IMR-90 (cell line): ENCODE measurements around the gene ANKUB1. TPM values are rescaled to one million over a fixed set of nuclear protein-coding genes. Genes with fewer than 3 reads are reported as not detected.

Experiments used
- ATAC-seq: fragments of 200-7000 bp; cut with Tn5 transposase; 2 replicates; pipeline ENCODE4 v1.9.1; 2020; ENCODE audit warnings: low read depth, mild to moderate bottlenecking, moderate library complexity
- BruUV-seq: library from RNA; stranded (reverse); fragments of 400-500 nt; replicated peaks from 2 replicates; lab custom pipeline; 2021; lab: Mats Ljungman, UMichigan
- CTCF ChIA-PET: fragments of 300-600 bp; formaldehyde crosslinking; extraction: SDS; loops from one replicate; lab custom pipeline; 2021; ENCODE audit warnings: antibody characterized with exemption; lab: Yijun Ruan, JAX
- POLR2A ChIA-PET: fragments of 300-600 bp; sonication (Branson Sonifier 250); formaldehyde crosslinking; loops from one replicate; lab custom pipeline; 2022; ENCODE audit warnings: antibody characterized with exemption; ENCODE audit not compliant: unreplicated experiment; lab: Charles Lee
- DNase-seq: peaks from one replicate; pipeline ENCODE4 v3.0.0; 2013
- H2AFZ ChIP-seq: replicated peaks from 2 replicates; pipeline ENCODE3; 2013; ENCODE audit warnings: low read length, mild to moderate bottlenecking; ENCODE audit not compliant: poor library complexity
- H2AK5ac ChIP-seq: 2 replicates; pipeline ENCODE4 v1.6.1; 2013; ENCODE audit warnings: low read depth, low read length, inconsistent platforms
- H2AK9ac ChIP-seq: replicated peaks from 2 replicates; pipeline ENCODE3; 2013; ENCODE audit warnings: mild to moderate bottlenecking, low read depth, low read length, moderate library complexity; ENCODE audit not compliant: poor library complexity
- H2BK120ac ChIP-seq: 2 replicates; pipeline ENCODE4 v1.6.1; 2013; ENCODE audit warnings: low read depth, low read length, inconsistent platforms
- H2BK15ac ChIP-seq: 3 replicates; pipeline ENCODE4 v1.6.1; 2013; ENCODE audit warnings: low read depth, low read length, inconsistent platforms
- H2BK20ac ChIP-seq: 2 replicates; pipeline ENCODE4 v1.6.1; 2013; ENCODE audit warnings: low read depth, mild to moderate bottlenecking, inconsistent platforms, low read length, moderate library complexity
- H2BK5ac ChIP-seq: 2 replicates; pipeline ENCODE4 v1.6.1; 2013; ENCODE audit warnings: mild to moderate bottlenecking, low read depth, low read length, inconsistent platforms; ENCODE audit not compliant: poor library complexity, severe bottlenecking
- H3K14ac ChIP-seq: replicated peaks from 2 replicates; pipeline ENCODE4 v1.6.1; 2013; ENCODE audit warnings: low read depth, low read length, inconsistent platforms
- H3K18ac ChIP-seq: 2 replicates; pipeline ENCODE4 v1.6.1; 2013; ENCODE audit warnings: low read depth, low read length, control low read depth
- H3K23ac ChIP-seq: 2 replicates; pipeline ENCODE4 v1.6.1; 2013; ENCODE audit warnings: low read depth, low read length, inconsistent platforms
- H3K27ac ChIP-seq: 2 replicates; pipeline ENCODE4 v1.5.1; 2013; ENCODE audit warnings: mild to moderate bottlenecking, control low read depth, low read length; ENCODE audit not compliant: insufficient read depth
- H3K27me3 ChIP-seq: 2 replicates; pipeline ENCODE4 v1.6.1; 2013; ENCODE audit warnings: low read length; ENCODE audit not compliant: control insufficient read depth, insufficient read depth
- H3K36me3 ChIP-seq: 2 replicates; pipeline ENCODE4 v1.6.1; 2013; ENCODE audit warnings: low read length, mixed read lengths; ENCODE audit not compliant: control insufficient read depth, insufficient read depth
- H3K4ac ChIP-seq: 2 replicates; pipeline ENCODE4 v1.6.1; 2013; ENCODE audit warnings: low read depth, low read length, inconsistent platforms
- H3K4me1 ChIP-seq: 2 replicates; pipeline ENCODE4 v1.6.1; 2013; ENCODE audit warnings: low read length, mixed read lengths; ENCODE audit not compliant: control insufficient read depth, insufficient read depth
- H3K4me2 ChIP-seq: 2 replicates; pipeline ENCODE4 v1.6.1; 2013; ENCODE audit warnings: low read depth, mild to moderate bottlenecking, control low read depth, low read length, moderate library complexity
- H3K4me3 ChIP-seq: 2 replicates; pipeline ENCODE4 v1.5.1; 2013; ENCODE audit warnings: low read depth, mild to moderate bottlenecking, control low read depth, low read length, moderate library complexity; ENCODE audit not compliant: insufficient read depth
- H3K56ac ChIP-seq: 2 replicates; pipeline ENCODE4 v1.6.1; 2013; ENCODE audit warnings: low read length, inconsistent platforms; ENCODE audit not compliant: insufficient read depth; ENCODE audit errors: extremely low read depth
- H3K79me1 ChIP-seq, 2 experiments: 2 replicates each; pipeline ENCODE4 v1.6.1; 2013; ENCODE audit warnings: low read length in 2 of 2, inconsistent platforms in 1 of 2, low read depth in 1 of 2
- H3K9ac ChIP-seq: 2 replicates; pipeline ENCODE4 v1.6.1; 2013; ENCODE audit warnings: low read depth, low read length, control low read depth
- H3K9me1 ChIP-seq: 2 replicates; pipeline ENCODE4 v1.6.1; 2013; ENCODE audit warnings: low read length, inconsistent platforms; ENCODE audit not compliant: insufficient read depth
- H3K9me3 ChIP-seq: 2 replicates; pipeline ENCODE4 v1.6.1; 2013; ENCODE audit warnings: low read length; ENCODE audit not compliant: control insufficient read depth, insufficient read depth
- H4K20me1 ChIP-seq: 2 replicates; pipeline ENCODE4 v1.6.1; 2013; ENCODE audit warnings: low read length, inconsistent platforms; ENCODE audit not compliant: insufficient read depth
- H4K5ac ChIP-seq: 2 replicates; pipeline ENCODE4 v1.6.1; 2013; ENCODE audit warnings: mild to moderate bottlenecking, low read depth, low read length, control low read depth
- H4K8ac ChIP-seq, 2 experiments: 2 replicates each; pipeline ENCODE4 v1.6.1; 2013; ENCODE audit warnings: low read depth in 2 of 2, low read length in 2 of 2, control low read depth in 1 of 2, inconsistent platforms in 1 of 2
- H4K91ac ChIP-seq: 2 replicates; pipeline ENCODE4 v1.6.1; 2013; ENCODE audit warnings: low read depth, low read length, inconsistent platforms; ENCODE audit not compliant: insufficient read depth
- BHLHE40 ChIP-seq: fragments of 150-350 bp; IDR thresholded peaks from 2 replicates; pipeline ENCODE4 v1.6.1; 2016; ENCODE audit warnings: mild to moderate bottlenecking, low read depth, low read length
- RAD21 ChIP-seq: IDR thresholded peaks from 2 replicates; pipeline ENCODE4 v1.6.1; 2012; ENCODE audit warnings: low read length, improper control_type of control experiment
- WGBS, 2 experiments: methylation state at CpG; one replicate each; pipeline versions ENCODE4 v1.1.5 to v1.1.7; 2013; ENCODE audit warnings: missing lambda C conversion rate in 2 of 2; ENCODE audit not compliant: insufficient read length in 1 of 2; ENCODE audit errors: extremely low coverage in 2 of 2; 5-methylcytosine and 5-hydroxymethylcytosine counted together
- dilution Hi-C: fragments of 300-500 bp; cut with HindIII; formaldehyde crosslinking; loops from one replicate; pipeline ENCODE4 v1.14.3; 2018; ENCODE audit warnings: low sequenced_read_pairs; ENCODE audit not compliant: unreplicated experiment
- in situ Hi-C: fragments of 300-500 bp; cut with MboI; formaldehyde crosslinking; loops from 3 replicates; pipeline ENCODE4 v1.14.3; 2019; ENCODE audit warnings: low sequenced_read_pairs, inconsistent platforms, mixed read lengths
- intact Hi-C: fragments of 100-400 bp; cut with micrococcal nuclease; formaldehyde crosslinking; loops from 2 replicates; pipeline ENCODE4 v1.10.0; 2022
- polyA plus RNA-seq, 3 experiments: library from polyadenylated mRNA; depleted of rRNA; stranded (reverse); fragments of >200 nt; gene quantifications; 2 replicates each; pipeline ENCODE4 v1.2.3, GENCODE V29; 2012; ENCODE audit warnings: low replicate concordance in 1 of 3
- total RNA-seq: library from RNA; depleted of rRNA; stranded (reverse); fragments of >200 nt; gene quantifications from 2 replicates; pipeline ENCODE4 v1.2.3, GENCODE V29; 2012

The ANKUB1 gene
- total and polyA plus RNA-seq, 2 of the 4 experiments (the other 2 are of a cell fraction) = not detected

DNA sequence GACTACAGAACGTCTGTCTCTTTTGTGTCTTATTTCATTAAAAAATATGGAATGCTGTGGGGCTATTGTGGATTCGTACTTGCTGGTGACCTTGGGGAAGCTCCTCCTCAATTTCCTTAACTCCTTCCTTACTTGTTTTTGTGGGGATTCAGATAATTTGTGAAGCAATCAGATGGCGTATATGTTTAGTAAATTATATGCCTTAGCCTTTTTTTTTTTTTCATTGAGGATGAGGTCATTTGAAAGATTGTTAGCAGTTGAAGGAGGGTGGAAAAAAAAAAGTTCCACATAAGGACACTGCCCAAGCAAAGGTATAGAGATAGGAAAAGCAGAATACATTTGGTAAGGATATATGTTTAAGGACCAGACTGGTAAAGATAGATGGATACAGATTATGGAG, 24.0 kb upstream of the ANKUB1 start:
- in situ Hi-C loops (no loop called here), dilution Hi-C loops (no loop called here), intact Hi-C loops (no loop called here)
- DNase-seq = no peak
- Histone ChIP-seq H3K18ac (no peak overlapping the region), H2BK120ac (no peak overlapping the region), H3K9me3 (no peaks in the 10 kb centered on the region), H4K5ac (no peak overlapping the region), H3K4me3 (no peak overlapping the region), H3K4me1 (no peaks in the 10 kb centered on the region), H3K56ac (no peak overlapping the region), H2AK5ac (no peak overlapping the region), H3K9me1 (no peaks in the 10 kb centered on the region), H4K20me1 (peaks cover 24% of the 10 kb centered on the region; the same call in 1 of the 2 replicates), H2BK5ac (no peak overlapping the region), H2BK15ac (no peak overlapping the region), H3K79me1 (peaks cover 2 to 60% of the 10 kb centered on the region in 2 experiments; a peak in 3 of 4 replicates), H3K23ac (no peak overlapping the region), H3K14ac (no peak overlapping the region), H3K9ac (no peak overlapping the region), H3K27ac (no peak overlapping the region), H3K4ac (no peak overlapping the region), H4K8ac (no peak overlapping the region), H3K36me3 (no peaks in the 10 kb centered on the region), H2BK20ac (no peak overlapping the region), H3K27me3 (no peaks in the 10 kb centered on the region), H2AK9ac (no peak overlapping the region), H2AFZ (no peak overlapping the region), H4K91ac (no peak overlapping the region), H3K4me2 (no peak overlapping the region)
- ChIA-PET CTCF (no interaction called here), POLR2A (interaction anchor here (0.6 kb wide), 1 partner anchor 51 kb away, joined by 4 read pairs; no protein-coding TSS in a partner anchor)
- WGBS, 2 experiments = no CpG with 5 or more reads among the region's 3 CpGs
- no peak for TF ChIP-seq RAD21
- no peak for TF ChIP-seq BHLHE40
- no peak for ATAC-seq
- BruUV-seq = no TSS peak
